Smooth muscle cell of bladder (primary cell): ENCODE data around the gene ROGDI. TPM values are rescaled to one million over a fixed set of nuclear protein-coding genes. Genes with fewer than 3 reads are reported as not detected.

ENCODE experiments used
- total RNA-seq: library from RNA; depleted of rRNA; stranded (reverse); fragments of >200 nt; gene quantifications from 2 replicates; pipeline ENCODE4 v1.2.3, GENCODE V29; 2014

The ROGDI gene
- 7.8 and 12.1 TPM in 2 replicates for total RNA-seq

GRCh38 chr16:4801962-4802658 is at the start of gene ROGDI:
ROGDI (minus strand) TSS chr16:4802633; CDS start chr16:4802571, 62 bp downstream.

GRCh38 chr16:4846901-4847773 is 44.7 kb upstream of the ROGDI start, which contains the start of the genes GLYR1 and UBN1:
GLYR1 (minus strand) TSS chr16:4847288; CDS start chr16:4847265, 23 bp downstream.
UBN1 (plus strand) TSS chr16:4847481; CDS start chr16:4852918, 5,437 bp downstream.

DNA sequence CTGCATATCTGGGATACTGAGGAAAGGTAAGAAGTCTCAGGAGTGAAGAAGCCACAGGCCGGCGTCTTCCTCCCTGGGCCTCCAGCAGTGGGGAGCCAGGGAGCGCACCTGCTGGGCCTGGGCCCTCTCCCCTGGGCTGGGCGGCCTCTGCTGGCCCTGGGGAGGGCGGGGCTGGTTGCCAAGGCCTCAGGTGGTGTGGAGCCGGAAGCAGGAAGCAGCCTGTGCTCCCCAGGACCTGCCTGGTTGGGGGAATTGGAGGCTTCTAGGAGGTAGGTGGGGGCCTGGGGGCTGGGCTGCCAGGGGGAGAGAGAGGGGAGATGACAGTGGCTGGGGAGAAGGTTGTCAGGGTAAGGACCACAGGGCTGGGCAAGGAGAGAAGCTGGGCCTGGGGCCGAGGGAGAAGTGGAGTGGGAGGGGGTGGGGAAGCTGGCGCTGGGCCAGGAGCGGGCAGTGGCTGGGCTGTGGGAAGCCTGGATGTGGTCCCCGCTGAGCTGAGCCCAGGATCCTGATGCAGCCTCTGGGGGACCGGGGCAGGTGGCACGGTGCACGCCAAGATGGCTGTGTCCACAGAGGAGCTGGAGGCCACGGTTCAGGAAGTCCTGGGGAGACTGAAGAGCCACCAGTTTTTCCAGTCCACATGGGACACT is 7.1 kb downstream of the ROGDI start, which contains the start of gene SMIM22:
Gene SMIM22 (plus strand): TSS at position 189 of the 647 bp plus-strand sequence. CDS start 366 bp downstream, at position 555.

DNA sequence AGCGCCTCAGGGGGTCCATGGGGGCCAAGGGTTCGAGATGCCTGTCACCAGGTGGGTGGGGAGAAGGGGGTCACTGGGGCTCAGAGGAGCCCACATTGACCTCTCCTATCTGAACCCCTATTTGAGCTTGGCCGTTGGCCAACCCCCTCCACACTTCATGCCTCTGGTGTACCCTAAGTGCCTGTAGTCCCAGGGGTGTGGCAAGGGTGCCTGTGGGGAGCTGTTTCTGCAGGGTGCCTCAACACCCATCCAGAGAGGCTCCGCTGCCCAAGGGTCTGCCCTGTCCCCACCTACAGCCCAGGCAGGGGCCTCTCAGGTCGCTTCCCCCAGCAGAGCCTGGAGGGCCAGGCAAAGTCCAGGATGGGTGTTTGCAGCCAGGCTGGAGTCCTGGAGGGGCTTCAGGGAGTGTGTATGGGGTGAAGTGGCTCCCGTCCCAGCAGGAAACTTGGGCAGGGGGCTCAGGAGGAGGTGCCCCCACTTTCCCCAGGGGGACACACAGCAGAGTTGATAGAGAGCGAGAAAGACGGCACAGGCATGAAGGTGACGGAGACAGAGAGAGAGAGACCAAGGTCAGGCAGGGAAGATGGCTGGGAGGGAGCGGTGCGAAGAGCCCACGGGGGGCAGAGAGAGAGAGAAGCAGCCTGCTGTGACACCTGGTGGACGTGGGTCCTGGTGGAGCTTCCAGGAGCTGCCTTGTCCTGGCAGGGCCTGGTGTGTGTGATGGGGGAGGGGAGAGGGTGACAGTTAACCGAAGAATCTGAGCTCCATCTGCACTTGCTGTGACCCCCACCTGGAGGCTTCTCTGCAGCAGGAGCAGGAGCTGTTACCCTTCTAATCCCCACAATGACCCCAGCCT is 14.6 kb downstream of the ROGDI start, which contains the start of gene SEPTIN12:
Gene SEPTIN12 (minus strand): TSS at position 719 of the 856 bp plus-strand sequence. CDS start 700 bp downstream, at position 19.

GRCh38 chr16:4766875-4767628 is 35.4 kb downstream of the ROGDI start, which contains the start of gene ZNF500:
ZNF500 (minus strand) TSS chr16:4767162; CDS start chr16:4765978, 1,184 bp downstream.

Other genes starting within 250 kb of the ROGDI start
- gene C16orf96, start 246.3 kb downstream of the ROGDI start, total RNA-seq = under 0.01 TPM in 2 replicates
- 3.8 and 4.5 TPM in 2 replicates for gene UBALD1, start 187.7 kb downstream of the ROGDI start, total RNA-seq
- gene MGRN1, start 177.8 kb downstream of the ROGDI start, total RNA-seq = 17.6 and 25.1 TPM in 2 replicates
- gene NUDT16L1, start 109.1 kb downstream of the ROGDI start, total RNA-seq = 23.8 and 28.0 TPM in 2 replicates
- 26.0 and 32.0 TPM in 2 replicates for gene ANKS3, start 68.4 kb downstream of the ROGDI start, total RNA-seq
- 1.4 and 1.7 TPM in 2 replicates for gene DNAAF8, start 68.1 kb downstream of the ROGDI start, total RNA-seq
- gene ZNF500, start 35.5 kb downstream of the ROGDI start, total RNA-seq = 5.0 and 8.1 TPM in 2 replicates
- not detected in 2 replicates for gene SEPTIN12, start 14.3 kb downstream of the ROGDI start, total RNA-seq
- not detected in 2 replicates for gene SMIM22, start 7.3 kb downstream of the ROGDI start, total RNA-seq
- 33.1 and 42.1 TPM in 2 replicates for gene GLYR1, start 44.7 kb upstream of the ROGDI start, total RNA-seq
- gene UBN1, start 44.8 kb upstream of the ROGDI start, total RNA-seq = 13.4 and 16.5 TPM in 2 replicates
- gene PPL, start 134.5 kb upstream of the ROGDI start, total RNA-seq = 5.4 and 8.9 TPM in 2 replicates
- 0.09 and 0.28 TPM in 2 replicates for gene SEC14L5, start 155.7 kb upstream of the ROGDI start, total RNA-seq
- 14.1 and 22.0 TPM in 2 replicates for gene NAGPA, start 231.3 kb upstream of the ROGDI start, total RNA-seq